ENCODE measurements around the gene DNAJC27. TPM values are rescaled to one million over a fixed set of nuclear protein-coding genes. Genes with fewer than 3 reads are reported as not detected.

The DNAJC27 gene
- total RNA-seq, 1 experiment from 2014 or later: 5.4 TPM

- H3K4me3 Mint-ChIP-seq: no peak overlapping the region
- ATAC-seq: no peak
- no peaks in the 10 kb centered on the region for H3K36me3 Mint-ChIP-seq
- ChIA-PET POLR2A (no interaction called here), CTCF (interaction anchor here (0.6 to 1.7 kb wide), 2 partner anchors 192 to 492 kb away, joined by 3 to 4 read pairs; no protein-coding TSS in a partner anchor)
- no peaks in the 10 kb centered on the region for H3K9me3 Mint-ChIP-seq
- no peaks in the 10 kb centered on the region for H3K27me3 Mint-ChIP-seq (ENCODE audit: low read depth)
- no peak overlapping the region for H3K27ac Mint-ChIP-seq
- no peak for DNase-seq (ENCODE audit: low spot score)
- TF ChIP-seq HMGXB4 (CRISPR knock-in tag; IDR thresholded peaks at IDR 0.05) (no peak), EMX1 (CRISPR knock-in tag; IDR thresholded peaks at IDR 0.05) (no peak), RELA (CRISPR knock-in tag; IDR thresholded peaks at IDR 0.05; ENCODE audit: borderline replicate concordance) (no peak), CREM (CRISPR knock-in tag; IDR thresholded peaks at IDR 0.05) (no peak), JUN (CRISPR knock-in tag; IDR thresholded peaks at IDR 0.05) (no peak), ESRRA (CRISPR knock-in tag; IDR thresholded peaks at IDR 0.05; ENCODE audit: borderline replicate concordance) (no peak), CREB1 (CRISPR knock-in tag; IDR thresholded peaks at IDR 0.05) (no peak), SMAD4 (CRISPR knock-in tag; IDR thresholded peaks at IDR 0.05) (no peak), GRHL2 (CRISPR knock-in tag; IDR thresholded peaks at IDR 0.05; ENCODE audit: insufficient replicate concordance, severe bottlenecking) (no peak), ZNF219 (CRISPR knock-in tag; IDR thresholded peaks at IDR 0.05; ENCODE audit: borderline replicate concordance) (no peak), NR3C1 (CRISPR knock-in tag; conservative IDR thresholded peaks at IDR 0.05; ENCODE audit: low read depth) (no peak)
- TF ChIP-seq, protein P1, sequence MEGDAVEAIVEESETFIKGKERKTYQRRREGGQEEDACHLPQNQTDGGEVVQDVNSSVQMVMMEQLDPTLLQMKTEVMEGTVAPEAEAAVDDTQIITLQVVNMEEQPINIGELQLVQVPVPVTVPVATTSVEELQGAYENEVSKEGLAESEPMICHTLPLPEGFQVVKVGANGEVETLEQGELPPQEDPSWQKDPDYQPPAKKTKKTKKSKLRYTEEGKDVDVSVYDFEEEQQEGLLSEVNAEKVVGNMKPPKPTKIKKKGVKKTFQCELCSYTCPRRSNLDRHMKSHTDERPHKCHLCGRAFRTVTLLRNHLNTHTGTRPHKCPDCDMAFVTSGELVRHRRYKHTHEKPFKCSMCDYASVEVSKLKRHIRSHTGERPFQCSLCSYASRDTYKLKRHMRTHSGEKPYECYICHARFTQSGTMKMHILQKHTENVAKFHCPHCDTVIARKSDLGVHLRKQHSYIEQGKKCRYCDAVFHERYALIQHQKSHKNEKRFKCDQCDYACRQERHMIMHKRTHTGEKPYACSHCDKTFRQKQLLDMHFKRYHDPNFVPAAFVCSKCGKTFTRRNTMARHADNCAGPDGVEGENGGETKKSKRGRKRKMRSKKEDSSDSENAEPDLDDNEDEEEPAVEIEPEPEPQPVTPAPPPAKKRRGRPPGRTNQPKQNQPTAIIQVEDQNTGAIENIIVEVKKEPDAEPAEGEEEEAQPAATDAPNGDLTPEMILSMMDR (IDR thresholded peaks at IDR 0.05): no peak
- TF ChIP-seq, protein P2, sequence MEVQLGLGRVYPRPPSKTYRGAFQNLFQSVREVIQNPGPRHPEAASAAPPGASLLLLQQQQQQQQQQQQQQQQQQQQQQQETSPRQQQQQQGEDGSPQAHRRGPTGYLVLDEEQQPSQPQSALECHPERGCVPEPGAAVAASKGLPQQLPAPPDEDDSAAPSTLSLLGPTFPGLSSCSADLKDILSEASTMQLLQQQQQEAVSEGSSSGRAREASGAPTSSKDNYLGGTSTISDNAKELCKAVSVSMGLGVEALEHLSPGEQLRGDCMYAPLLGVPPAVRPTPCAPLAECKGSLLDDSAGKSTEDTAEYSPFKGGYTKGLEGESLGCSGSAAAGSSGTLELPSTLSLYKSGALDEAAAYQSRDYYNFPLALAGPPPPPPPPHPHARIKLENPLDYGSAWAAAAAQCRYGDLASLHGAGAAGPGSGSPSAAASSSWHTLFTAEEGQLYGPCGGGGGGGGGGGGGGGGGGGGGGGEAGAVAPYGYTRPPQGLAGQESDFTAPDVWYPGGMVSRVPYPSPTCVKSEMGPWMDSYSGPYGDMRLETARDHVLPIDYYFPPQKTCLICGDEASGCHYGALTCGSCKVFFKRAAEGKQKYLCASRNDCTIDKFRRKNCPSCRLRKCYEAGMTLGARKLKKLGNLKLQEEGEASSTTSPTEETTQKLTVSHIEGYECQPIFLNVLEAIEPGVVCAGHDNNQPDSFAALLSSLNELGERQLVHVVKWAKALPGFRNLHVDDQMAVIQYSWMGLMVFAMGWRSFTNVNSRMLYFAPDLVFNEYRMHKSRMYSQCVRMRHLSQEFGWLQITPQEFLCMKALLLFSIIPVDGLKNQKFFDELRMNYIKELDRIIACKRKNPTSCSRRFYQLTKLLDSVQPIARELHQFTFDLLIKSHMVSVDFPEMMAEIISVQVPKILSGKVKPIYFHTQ (CRISPR knock-in tag; IDR thresholded peaks at IDR 0.05): no peak
- TF ChIP-seq, protein P3, sequence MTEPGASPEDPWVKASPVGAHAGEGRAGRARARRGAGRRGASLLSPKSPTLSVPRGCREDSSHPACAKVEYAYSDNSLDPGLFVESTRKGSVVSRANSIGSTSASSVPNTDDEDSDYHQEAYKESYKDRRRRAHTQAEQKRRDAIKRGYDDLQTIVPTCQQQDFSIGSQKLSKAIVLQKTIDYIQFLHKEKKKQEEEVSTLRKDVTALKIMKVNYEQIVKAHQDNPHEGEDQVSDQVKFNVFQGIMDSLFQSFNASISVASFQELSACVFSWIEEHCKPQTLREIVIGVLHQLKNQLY (CRISPR knock-in tag; IDR thresholded peaks at IDR 0.05): no peak
- TF ChIP-seq, protein P4, sequence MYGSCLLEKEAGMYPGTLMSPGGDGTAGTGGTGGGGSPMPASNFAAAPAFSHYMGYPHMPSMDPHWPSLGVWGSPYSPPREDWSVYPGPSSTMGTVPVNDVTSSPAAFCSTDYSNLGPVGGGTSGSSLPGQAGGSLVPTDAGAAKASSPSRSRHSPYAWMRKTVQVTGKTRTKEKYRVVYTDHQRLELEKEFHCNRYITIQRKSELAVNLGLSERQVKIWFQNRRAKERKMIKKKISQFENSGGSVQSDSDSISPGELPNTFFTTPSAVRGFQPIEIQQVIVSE (CRISPR knock-in tag; IDR thresholded peaks at IDR 0.05; ENCODE audit: borderline replicate concordance): no peak
- no peaks in the 10 kb centered on the region for H3K4me1 Mint-ChIP-seq
These were observed 34.5 kb downstream of the DNAJC27 start for GRCh38 chr2:24937236-24937635.

DNA sequence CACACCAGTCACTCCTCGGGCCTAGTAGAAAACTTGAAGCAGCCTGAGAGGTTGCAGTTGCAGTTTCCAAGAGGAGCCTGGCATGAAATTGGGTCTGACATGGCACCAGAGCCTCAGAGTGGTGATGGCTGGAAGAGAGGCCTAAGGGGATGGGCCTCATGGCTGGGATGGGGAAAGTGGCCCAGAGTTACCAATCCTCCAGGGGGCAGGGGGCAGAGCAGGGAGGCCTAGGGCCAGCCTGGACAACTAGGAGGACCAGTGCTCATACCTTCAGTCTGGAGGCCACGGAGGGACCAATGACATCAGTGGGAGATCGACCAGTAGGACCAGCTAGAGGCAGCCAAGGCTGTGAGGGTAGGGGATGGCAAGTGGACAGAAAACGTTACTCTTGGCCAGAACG, 36.6 kb downstream of the DNAJC27 start:
- no peaks in the 10 kb centered on the region for H3K27me3 Mint-ChIP-seq (ENCODE audit: low read depth)
- TF ChIP-seq TCF7 (CRISPR knock-in tag; IDR thresholded peaks at IDR 0.05; ENCODE audit: low read depth) (no peak), SMAD3 (CRISPR knock-in tag; IDR thresholded peaks at IDR 0.05; ENCODE audit: borderline replicate concordance) (no peak), EMX1 (CRISPR knock-in tag; IDR thresholded peaks at IDR 0.05) (no peak), ZNF396 (CRISPR knock-in tag; IDR thresholded peaks at IDR 0.05; ENCODE audit: borderline replicate concordance) (no peak)
- TF ChIP-seq, protein P5, sequence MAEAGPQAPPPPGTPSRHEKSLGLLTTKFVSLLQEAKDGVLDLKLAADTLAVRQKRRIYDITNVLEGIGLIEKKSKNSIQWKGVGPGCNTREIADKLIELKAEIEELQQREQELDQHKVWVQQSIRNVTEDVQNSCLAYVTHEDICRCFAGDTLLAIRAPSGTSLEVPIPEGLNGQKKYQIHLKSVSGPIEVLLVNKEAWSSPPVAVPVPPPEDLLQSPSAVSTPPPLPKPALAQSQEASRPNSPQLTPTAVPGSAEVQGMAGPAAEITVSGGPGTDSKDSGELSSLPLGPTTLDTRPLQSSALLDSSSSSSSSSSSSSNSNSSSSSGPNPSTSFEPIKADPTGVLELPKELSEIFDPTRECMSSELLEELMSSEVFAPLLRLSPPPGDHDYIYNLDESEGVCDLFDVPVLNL (CRISPR knock-in tag; IDR thresholded peaks at IDR 0.05; ENCODE audit: borderline replicate concordance, low read depth): no peak
- CTCF ChIA-PET: no interaction called here

More for the DNA sequence above, 36.6 kb downstream of the DNAJC27 start:
- no peak for DNase-seq (ENCODE audit: low spot score)
- POLR2A ChIA-PET: no interaction called here
- Mint-ChIP-seq H3K4me3 (no peak overlapping the region), H3K27ac (no peak overlapping the region), H3K4me1 (peaks cover 7% of the 10 kb centered on the region), H3K9me3 (no peaks in the 10 kb centered on the region), H3K36me3 (no peaks in the 10 kb centered on the region)
- ATAC-seq: no peak

All from WTC11 (cell line).